ENCODE results near the gene CPPED1.
"Not testable (repeated sequence)": the region's sequence is repeated elsewhere in the genome, so short reads cannot be mapped to it uniquely, and the experiment has no call there.

Gene CPPED1

GRCh38 chr16:12801511-12802042 lies 2.1 kb downstream of the CPPED1 start:
- DNase-seq (ENCODE audit: low spot score) = peak; percentile 67

DNA sequence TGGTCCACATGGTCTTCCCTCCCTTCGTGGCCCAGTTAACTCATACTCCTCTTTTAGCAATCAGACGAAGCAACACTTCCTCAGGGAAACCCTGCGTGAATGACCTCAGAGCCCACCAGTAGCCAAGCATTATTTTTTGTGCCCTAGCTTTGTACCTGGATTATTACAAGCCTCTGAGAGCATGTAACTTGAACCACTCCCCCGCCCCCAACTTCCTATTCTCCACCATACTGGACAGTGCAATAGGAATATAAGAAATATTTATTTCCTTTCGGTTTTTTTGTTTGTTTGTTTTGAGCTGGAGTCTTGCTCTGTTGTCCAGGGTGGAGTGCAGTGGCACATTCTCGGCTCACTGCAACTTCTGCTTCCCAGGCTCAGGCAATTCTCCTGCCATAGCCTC lies 2.9 kb downstream of the CPPED1 start:
- no peak for DNase-seq (ENCODE audit: low spot score)

GRCh38 chr16:12799996-12800395 lies 3.7 kb downstream of the CPPED1 start:
- DNase-seq (ENCODE audit: low spot score) = not testable (repeated sequence)

DNA sequence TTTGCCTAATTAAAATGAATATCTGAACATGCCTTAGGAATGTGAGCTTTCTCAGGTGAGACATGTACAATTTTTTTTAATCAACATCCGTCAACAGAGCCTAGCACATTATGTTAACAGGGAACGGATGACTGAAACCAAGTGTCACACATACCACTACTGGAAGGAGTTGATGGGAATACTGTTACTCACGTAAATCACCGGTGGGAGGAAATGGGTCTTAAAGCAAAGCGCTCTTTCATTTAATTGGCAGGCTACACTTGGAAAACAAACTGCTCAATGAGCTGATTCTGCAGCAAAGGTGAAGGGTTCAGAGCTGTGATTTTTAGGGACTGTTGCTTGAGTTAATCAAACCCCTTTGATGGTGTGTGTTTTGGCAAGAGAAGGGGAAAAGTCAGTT lies 4.8 kb downstream of the CPPED1 start:
- no peak for DNase-seq (ENCODE audit: low spot score)

- no peak for DNase-seq (ENCODE audit: low spot score)
These were observed 5.5 kb downstream of the CPPED1 start for GRCh38 chr16:12798171-12798570.

DNA sequence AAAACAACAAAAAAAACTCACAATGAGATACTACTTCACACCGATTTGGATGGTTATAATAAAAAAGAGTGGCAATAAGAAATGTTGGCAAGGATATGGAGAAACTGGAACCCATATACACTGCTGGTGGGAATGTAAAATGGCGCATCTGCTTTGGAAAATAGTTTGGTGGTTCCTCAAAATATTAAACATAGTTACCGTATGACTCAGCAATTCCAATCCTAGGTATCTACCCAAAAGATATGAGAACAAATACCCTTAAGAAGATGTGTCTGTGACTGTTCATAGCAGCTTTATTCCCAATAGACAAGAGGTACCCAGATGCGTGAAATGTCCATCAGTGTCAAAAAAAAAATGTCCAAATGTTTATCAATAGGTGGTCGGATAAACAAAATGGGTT lies 7.2 kb downstream of the CPPED1 start:
- DNase-seq (ENCODE audit: low spot score) = no peak

DNA sequence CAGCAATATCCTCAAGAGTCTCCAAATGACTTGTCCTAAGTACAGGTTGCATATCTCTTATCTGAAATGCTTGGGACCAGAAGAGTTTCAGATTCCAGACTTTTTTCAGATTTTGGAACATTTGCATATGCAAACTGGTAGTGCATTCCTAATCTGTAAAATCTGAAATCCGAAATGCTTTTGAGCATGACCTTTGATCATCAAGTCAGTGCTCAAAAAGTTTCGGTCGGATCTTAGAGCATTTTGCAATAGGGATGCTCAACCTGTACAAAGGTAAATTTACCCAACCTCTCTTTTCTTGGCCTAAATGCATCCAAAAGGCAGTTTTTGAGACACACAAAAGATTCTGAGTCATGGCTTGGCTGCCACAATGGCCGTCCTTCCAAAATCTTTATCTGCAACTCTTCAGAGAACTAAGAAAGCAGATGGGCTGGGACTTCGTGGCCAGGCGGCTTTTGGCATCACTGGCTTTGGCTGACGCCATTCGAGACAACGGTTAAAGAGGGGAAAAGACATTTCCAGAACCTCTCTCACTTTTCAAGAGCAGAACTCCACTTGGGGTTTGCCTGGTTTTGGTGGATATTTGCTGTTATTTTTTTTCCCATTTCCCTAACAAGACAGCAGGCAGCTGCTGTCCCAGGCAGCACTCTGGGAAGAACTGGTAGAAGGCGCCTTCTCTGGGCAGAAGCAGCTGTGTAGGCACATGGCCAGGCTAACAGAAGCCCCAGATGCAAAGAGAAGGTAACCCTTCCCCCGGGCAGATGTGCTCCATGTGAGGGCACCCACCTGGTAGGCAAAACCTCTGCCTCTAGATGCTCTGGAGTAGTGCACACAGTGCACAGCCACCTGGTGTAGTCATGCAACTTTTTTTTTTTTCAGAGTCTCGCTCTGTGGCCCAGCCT lies 8.9 kb downstream of the CPPED1 start:
- no peak for DNase-seq (ENCODE audit: low spot score)

GRCh38 chr16:12793865-12794240 lies 9.8 kb downstream of the CPPED1 start:
- no peak for DNase-seq (ENCODE audit: low spot score)

GRCh38 chr16:12793120-12793864 lies 10.4 kb downstream of the CPPED1 start:
- no peak for DNase-seq (ENCODE audit: low spot score)

- not testable (repeated sequence) for DNase-seq (ENCODE audit: low spot score)
These were observed 11.2 kb downstream of the CPPED1 start for GRCh38 chr16:12792528-12792927.

DNA sequence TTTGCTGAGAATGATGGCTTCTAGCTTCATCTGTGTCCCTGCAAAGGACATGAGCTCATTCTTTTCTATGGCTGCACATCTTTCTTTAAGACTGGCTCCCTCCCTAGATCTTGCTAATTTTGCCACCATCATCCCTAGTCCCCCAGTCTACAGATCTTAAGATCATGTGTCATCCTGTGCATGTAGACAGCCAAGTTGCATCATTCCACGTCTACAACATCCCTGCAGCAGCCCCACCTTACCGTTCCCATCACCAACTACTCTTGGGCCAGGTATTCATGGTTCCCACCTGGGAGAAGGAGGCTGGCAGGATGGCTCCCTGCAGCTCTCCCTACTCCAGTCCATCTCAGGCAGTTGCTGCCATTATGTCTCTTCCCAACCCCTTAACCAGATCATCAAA lies 12.3 kb downstream of the CPPED1 start:
- DNase-seq (ENCODE audit: low spot score) = no peak

GRCh38 chr16:12788758-12789157 lies 14.9 kb downstream of the CPPED1 start:
- no peak for DNase-seq (ENCODE audit: low spot score)

DNA sequence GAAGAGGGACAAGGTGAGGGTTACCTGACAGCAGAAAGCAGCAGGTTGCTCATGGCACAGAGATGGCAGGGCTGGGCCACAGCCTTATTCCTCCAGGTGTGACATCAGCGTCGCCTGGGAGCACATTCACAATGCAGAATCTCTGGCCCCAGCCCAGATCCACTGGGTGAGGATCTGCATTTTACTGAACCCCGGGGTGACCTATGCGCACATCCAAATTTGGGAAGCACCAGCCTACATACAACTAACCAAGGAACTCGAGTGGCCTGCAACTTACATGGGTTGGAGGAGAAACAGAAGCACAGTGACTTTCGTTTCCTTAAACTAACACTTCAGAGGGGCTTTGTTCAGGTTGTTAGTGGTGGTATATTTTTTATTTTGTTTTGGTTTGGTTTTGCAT lies 17.6 kb downstream of the CPPED1 start:
- no peak for DNase-seq (ENCODE audit: low spot score)

DNA sequence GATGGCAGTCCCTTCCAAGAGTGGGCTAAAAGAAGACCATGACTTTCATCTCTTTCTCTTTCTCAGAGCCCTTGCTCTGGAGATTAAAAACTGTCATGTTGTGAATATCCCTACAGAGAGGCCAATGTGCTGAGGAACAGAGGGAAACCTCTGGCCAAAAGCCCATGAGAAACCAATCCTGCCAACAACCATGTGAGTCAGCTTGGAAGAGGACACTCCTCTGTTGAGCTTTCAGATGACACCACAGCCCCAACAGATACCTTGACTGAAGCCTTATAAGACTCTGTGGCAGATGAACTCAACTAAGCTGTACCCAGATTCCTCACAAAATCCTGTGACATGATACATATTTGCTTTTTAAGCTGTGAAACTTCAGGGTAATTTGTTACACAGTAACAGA lies 19.6 kb downstream of the CPPED1 start:
- DNase-seq (ENCODE audit: low spot score) = no peak

DNA sequence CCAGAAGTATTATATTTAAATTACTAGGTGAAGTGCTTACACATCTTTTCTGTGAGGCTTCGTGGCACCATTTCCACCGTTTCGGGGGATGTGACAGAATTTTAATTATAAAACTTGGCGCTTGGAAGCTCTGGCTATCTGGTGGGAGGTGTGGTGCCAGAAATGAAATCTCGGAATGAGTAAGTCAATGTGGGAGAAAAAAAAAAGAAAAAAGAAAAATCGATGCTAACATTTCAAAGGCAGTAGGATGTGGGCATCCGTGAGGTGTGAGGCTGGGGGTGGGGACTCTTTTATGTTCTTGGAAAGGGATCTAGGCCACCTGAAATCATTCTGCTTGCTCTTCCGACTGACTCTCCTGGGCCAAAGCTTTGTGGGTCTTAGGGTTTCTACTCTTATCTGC lies 21.9 kb downstream of the CPPED1 start:
- DNase-seq (ENCODE audit: low spot score) = no peak

DNA sequence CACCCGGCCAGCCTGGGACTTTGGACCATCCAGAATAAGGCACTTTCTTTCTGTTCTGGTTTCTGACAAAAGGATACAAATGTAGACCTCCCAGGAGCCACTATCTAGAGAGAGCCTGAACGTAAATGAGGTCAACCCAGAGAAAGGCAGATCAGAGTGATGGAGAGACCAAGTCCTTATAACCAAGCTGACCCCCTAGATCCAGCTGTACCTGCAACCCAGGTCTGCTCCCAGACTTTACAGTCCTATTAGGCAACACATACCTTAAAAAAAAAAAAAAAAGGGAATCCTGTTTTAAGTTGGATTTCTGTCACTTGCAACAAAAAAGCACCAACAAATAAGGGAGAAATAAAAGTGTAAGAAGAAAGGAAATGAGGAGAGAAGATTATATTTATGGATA lies 23.2 kb downstream of the CPPED1 start:
- no peak for DNase-seq (ENCODE audit: low spot score)

GRCh38 chr16:12778726-12779125 lies 25.0 kb downstream of the CPPED1 start:
- no peak for DNase-seq (ENCODE audit: low spot score)

- no peak for DNase-seq (ENCODE audit: low spot score)
These were observed 27.9 kb downstream of the CPPED1 start for GRCh38 chr16:12775656-12776236.

DNA sequence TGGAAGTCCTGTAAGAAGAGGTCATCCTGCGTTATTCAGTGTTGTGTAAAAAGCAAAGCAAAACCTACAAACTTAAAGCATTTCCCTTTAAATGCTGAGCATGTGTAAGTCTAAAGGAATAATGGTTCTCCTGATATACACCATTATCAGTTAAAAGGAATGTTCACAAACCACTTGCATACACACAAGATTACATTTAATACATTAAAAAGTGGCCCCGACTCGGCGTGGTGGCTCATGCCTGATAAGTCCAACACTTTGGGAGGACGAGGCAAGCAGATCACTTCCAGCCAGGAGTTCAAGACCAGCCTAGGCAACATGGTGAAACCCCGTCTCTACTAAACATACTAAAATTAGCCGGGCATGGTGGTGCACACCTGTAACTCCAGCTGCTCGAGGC lies 30.5 kb downstream of the CPPED1 start:
- no peak for DNase-seq (ENCODE audit: low spot score)

DNA sequence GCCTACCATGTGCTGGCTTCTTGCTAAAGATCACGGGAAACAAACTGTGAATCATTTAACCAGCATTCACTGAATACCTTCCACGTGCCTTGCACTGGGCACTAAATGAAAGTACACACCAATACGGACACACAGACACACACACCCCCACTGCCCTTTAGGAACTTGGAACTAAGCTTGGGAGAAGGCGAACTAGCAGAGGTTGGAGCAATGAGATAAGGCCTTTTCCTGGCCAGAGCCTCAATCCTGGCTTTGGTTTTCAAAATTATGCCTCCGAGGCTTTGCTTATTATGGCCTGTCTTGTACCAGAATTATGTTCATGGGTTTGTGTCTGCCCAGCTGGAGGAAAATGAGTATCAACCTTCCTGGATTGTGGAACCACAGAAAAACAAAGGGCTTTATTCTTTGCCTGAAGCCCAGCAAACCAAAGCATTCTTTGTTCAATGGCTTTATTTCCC lies 32.3 kb downstream of the CPPED1 start:
- DNase-seq (ENCODE audit: low spot score) = no peak

DNA sequence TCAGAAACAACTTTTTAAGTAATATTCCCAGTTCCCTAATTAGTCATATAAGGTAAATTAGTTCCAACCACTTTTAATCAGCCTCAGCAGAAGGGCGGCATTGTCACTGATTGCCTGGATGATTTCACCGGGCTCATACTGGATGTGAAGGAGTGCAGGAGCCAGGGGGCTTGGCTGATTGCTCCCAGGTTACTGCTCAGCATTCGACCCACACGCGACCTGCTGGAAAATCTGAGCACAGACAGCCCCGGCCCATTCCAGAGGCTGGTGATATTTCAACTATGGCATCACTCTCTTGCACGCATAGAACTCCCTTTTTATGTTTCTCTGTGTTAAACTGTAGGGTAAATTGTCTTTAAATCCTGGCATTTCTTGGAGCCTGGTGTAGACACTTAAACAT lies 34.2 kb downstream of the CPPED1 start:
- DNase-seq (ENCODE audit: low spot score) = no peak

GRCh38 chr16:12767897-12768296 lies 35.8 kb downstream of the CPPED1 start:
- no peak for DNase-seq (ENCODE audit: low spot score)

GRCh38 chr16:12766853-12767252 lies 36.8 kb downstream of the CPPED1 start:
- no peak for DNase-seq (ENCODE audit: low spot score)

All from AG08395 (cell line).